K562 (cell line): Measurements from ENCODE around the gene TFF1. TPM values are rescaled to one million over a fixed set of nuclear protein-coding genes. Genes with fewer than 3 reads are reported as not detected.
A peak's percentile ranks its signal among the peaks of the same experiment; 100 is the strongest.

Source experiments
- ATAC-seq: fragments of 200-7000 bp; cut with Tn5 transposase; 3 replicates; pipeline ENCODE4 v1.9.1; 2020; ENCODE audit warnings: moderate library complexity
- BruUV-seq: library from RNA; stranded (reverse); fragments of 400-500 nt; replicated peaks from 2 replicates; lab custom pipeline; 2021; lab: Mats Ljungman, UMichigan
- CTCF ChIA-PET: fragments of 300-600 bp; formaldehyde crosslinking; extraction: SDS; loops from one replicate; lab custom pipeline; 2021; ENCODE audit warnings: low intra/inter-chr PET ratio; lab: Yijun Ruan, JAX
- POLR2A ChIA-PET: fragments of 300-600, 350-650 bp; sonication (Branson Sonifier 250); formaldehyde crosslinking; extraction: SDS; loops from one replicate; lab custom pipeline; 2021; ENCODE audit warnings: antibody characterized with exemption, inconsistent platforms; lab: Yijun Ruan, JAX
- DNase-seq, 4 experiments: peaks; one replicate each; pipeline versions ENCODE4 v3.0.0 to v3.0.0-alpha.2; 2011 to 2018; ENCODE audit warnings: low spot score in 3 of 4, mixed read lengths in 3 of 4; ENCODE audit errors: extremely low read depth in 1 of 4
- FAIRE-seq: peaks from 2 replicates; lab custom pipeline; 2011; peaks lifted over from hg19 to GRCh38; lab: Jason Lieb, UNC
- H2AFZ ChIP-seq: 2 replicates; pipeline ENCODE4 v1.6.0; 2011; ENCODE audit warnings: low read depth, low read length, control low read depth, inconsistent platforms
- H3K27ac ChIP-seq: fragments of 200-600 bp; 3 replicates; pipeline ENCODE4 v1.8.0; 2011; ENCODE audit warnings: low read depth, mild to moderate bottlenecking, control low read depth, inconsistent platforms, low read length, moderate library complexity, mixed read lengths; ENCODE audit errors: extremely low read depth
- H3K27me3 ChIP-seq, 2 experiments: fragments of 300-600 bp in 1 of 2; 2 replicates in 1 of 2; 3 replicates in 1 of 2; pipeline versions ENCODE4 v1.6.0 to v1.8.0; 2011; ENCODE audit warnings: inconsistent platforms in 2 of 2, low read length in 2 of 2, mild to moderate bottlenecking in 1 of 2, mixed read lengths in 1 of 2, moderate library complexity in 1 of 2; ENCODE audit not compliant: control insufficient read depth in 2 of 2, insufficient read depth in 2 of 2
- H3K36me3 ChIP-seq: fragments of 300-600 bp; 3 replicates; pipeline ENCODE4 v1.8.0; 2011; ENCODE audit warnings: mild to moderate bottlenecking, low read length, inconsistent platforms; ENCODE audit not compliant: control insufficient read depth, insufficient read depth
- H3K4me1 ChIP-seq, 2 experiments: fragments of 200-600 bp in 1 of 2; replicated peaks in 1 of 2; 2 replicates in 1 of 2; 3 replicates in 1 of 2; pipeline versions ENCODE4 v1.5.1 to v1.8.0; 2011; ENCODE audit warnings: inconsistent platforms in 2 of 2, low read length in 2 of 2, mild to moderate bottlenecking in 1 of 2, mixed read lengths in 1 of 2, moderate library complexity in 1 of 2; ENCODE audit not compliant: control insufficient read depth in 2 of 2, insufficient read depth in 2 of 2
- H3K4me2 ChIP-seq: 2 replicates; pipeline ENCODE4 v1.6.1; 2011; ENCODE audit warnings: low read length, control low read depth, inconsistent platforms, mixed read lengths; ENCODE audit not compliant: insufficient read depth
- H3K4me3 ChIP-seq: fragments of 200-600 bp; sonication (generic), shearing (Covaris generic); 2 replicates; pipeline ENCODE4 v1.5.1; 2016; ENCODE audit warnings: control low read depth, inconsistent platforms
- H3K79me2 ChIP-seq: fragments of 200-600 bp; 3 replicates; pipeline ENCODE4 v1.8.0; 2011; ENCODE audit warnings: low read length, inconsistent platforms; ENCODE audit not compliant: control insufficient read depth, insufficient read depth
- H3K9ac ChIP-seq, 2 experiments: 2 replicates each; pipeline versions ENCODE4 v1.6.0 to v1.6.1; 2011; ENCODE audit warnings: low read depth in 2 of 2, low read length in 2 of 2, control low read depth in 1 of 2, inconsistent platforms in 1 of 2, mild to moderate bottlenecking in 1 of 2, mixed read lengths in 1 of 2; ENCODE audit not compliant: insufficient read depth in 1 of 2
- H3K9me1 ChIP-seq: one replicate; pipeline ENCODE4 v1.6.0; 2011; ENCODE audit warnings: inconsistent platforms, mild to moderate bottlenecking, low read length, moderate library complexity; ENCODE audit not compliant: control insufficient read depth, insufficient read depth
- H3K9me3 ChIP-seq: replicated peaks from 2 replicates; pipeline ENCODE4 v1.5.1; 2011; ENCODE audit warnings: low read depth, low read length, inconsistent platforms; ENCODE audit not compliant: control insufficient read depth, insufficient read depth
- H4K20me1 ChIP-seq: replicated peaks from 2 replicates; pipeline ENCODE4 v1.6.1; 2011; ENCODE audit warnings: low read length, inconsistent platforms, mixed read lengths; ENCODE audit not compliant: control insufficient read depth, insufficient read depth
- OTX1 ChIP-seq: fragments of 450-650 bp; formaldehyde crosslinking; IDR thresholded peaks from 2 replicates; pipeline ENCODE4 v1.4.0; 2022; ENCODE audit warnings: mild to moderate bottlenecking
- TSC22D4 ChIP-seq: fragments of 450-650 bp; IDR thresholded peaks from 2 replicates; pipeline ENCODE4 v1.6.1; 2016; ENCODE audit warnings: missing genetic modification characterization, missing biosample characterization, control low read depth
- WGBS: fragments of 100-300 bp; shearing (Covaris generic); methylation state at CpG from one replicate; pipeline ENCODE4 v1.1.6; 2016; ENCODE audit warnings: low coverage, mixed read lengths; ENCODE audit not compliant: insufficient coverage; ENCODE audit errors: missing lambda C conversion rate; 5-methylcytosine and 5-hydroxymethylcytosine counted together
- in situ Hi-C: fragments of 300-500 bp; cut with MboI; formaldehyde crosslinking; loops from 4 replicates; pipeline ENCODE4 v1.15.0; 2018; ENCODE audit warnings: inconsistent platforms, mixed read lengths
- intact Hi-C: fragments of 100-400 bp; cut with micrococcal nuclease; formaldehyde crosslinking; loops from 2 replicates; pipeline ENCODE4 v1.14.2; 2022
- polyA plus RNA-seq, 8 experiments: library from polyadenylated mRNA; depleted of rRNA in 4 of 8; stranded (reverse) in 5 of 8; unstranded in 3 of 8; fragments of >200 nt; fragmentation: Nextera tagmentation in 2 of 8; fragmentation: Illumina TruSeq in 1 of 8; extraction: Ambion mirVana in 2 of 8; extraction: Trizol in 1 of 8; gene quantifications; 2 replicates each; pipeline versions ENCODE4 v1.2.1 to v1.2.3, GENCODE V29; 2011 to 2014; ENCODE audit warnings: inconsistent platforms in 1 of 8, missing spikeins in 1 of 8
- total RNA-seq, 7 experiments: library from RNA; depleted of rRNA in 6 of 7; stranded (reverse); fragments of >200 nt in 6 of 7; fragmentation: Illumina TruSeq in 2 of 7; extraction: Trizol in 2 of 7; gene quantifications; 2 replicates each; pipeline versions ENCODE4 v1.2.1 to v1.2.3, GENCODE V29; 2011 to 2021; ENCODE audit warnings: low replicate concordance in 1 of 7
- TF ChIP-seq, protein P1 (sequence below): fragments of 450-650 bp; formaldehyde crosslinking; IDR thresholded peaks from 2 replicates; pipeline ENCODE4 v1.4.0; 2020; ENCODE audit warnings: mild to moderate bottlenecking, moderate library complexity
- TF ChIP-seq, protein P2 (sequence below): fragments of 450-650 bp; conservative IDR thresholded peaks from 2 replicates; pipeline ENCODE4 v1.6.1; 2016; ENCODE audit warnings: missing genetic modification characterization, low read depth, mild to moderate bottlenecking, control low read depth, missing compliant biosample characterization
- TF ChIP-seq, protein P3 (sequence below): fragments of 200-400 bp; formaldehyde crosslinking; IDR thresholded peaks from 2 replicates; pipeline ENCODE4 v1.6.1; 2017; ENCODE audit warnings: mild to moderate bottlenecking, low read depth, low read length, moderate library complexity

TFF1 gene
- total and polyA plus RNA-seq, 9 of the 15 experiments (the other 6 are each of a cell fraction or from before 2014, with no cell fraction given) = 0.31 TPM; not detected in 8

DNA sequence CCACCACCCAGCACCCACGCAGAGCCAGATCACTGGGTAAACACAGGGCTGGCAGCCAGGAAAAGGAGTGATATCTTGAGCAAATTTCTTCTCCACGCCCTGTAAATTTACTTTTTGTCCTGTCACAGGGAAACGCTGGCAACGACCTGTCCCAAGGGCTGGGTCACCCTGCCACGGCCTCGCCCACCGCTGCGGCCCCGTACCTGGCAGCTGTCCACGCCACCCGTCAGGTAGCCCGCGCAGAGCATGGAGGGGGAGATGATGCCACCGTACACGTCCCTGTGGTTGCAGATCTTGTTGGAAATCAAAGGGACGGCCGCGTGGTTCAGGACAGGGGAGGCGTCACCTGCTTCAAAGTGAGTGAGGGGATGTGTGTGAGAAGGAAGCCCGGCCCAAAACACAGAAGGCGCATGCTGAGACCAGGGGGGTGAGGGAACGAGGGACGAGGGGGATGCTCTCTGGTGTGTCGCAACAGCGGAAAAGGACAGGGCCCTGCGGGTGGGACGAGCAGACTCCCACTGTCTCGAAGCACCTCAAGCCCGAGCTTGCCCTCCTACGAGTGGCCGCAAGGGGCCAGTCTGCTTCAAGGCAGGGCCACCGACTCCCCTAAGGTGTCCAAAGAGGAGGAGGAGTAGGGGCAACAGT, 10.1 kb upstream of the TFF1 start:
- DNase-seq (peak; percentile 58 to 80 (median 78)), FAIRE-seq (peak; percentile 74), ATAC-seq (peak; percentile 90)
- Histone ChIP-seq H3K4me1 (peaks cover 3 to 19% of the 10 kb centered on the region in 2 experiments; a peak in 3 of 5 replicates), H3K9me1 (no peaks in the 10 kb centered on the region), H2AFZ (no peak overlapping the region), H4K20me1 (peaks cover 11% of the 10 kb centered on the region; the same call in 1 of the 2 replicates), H3K4me2 (no peak overlapping the region), H3K27ac (no peak overlapping the region), H3K36me3 (no peaks in the 10 kb centered on the region), H3K27me3 (peaks cover 21 to 69% of the 10 kb centered on the region in 2 experiments; a peak in 4 of 5 replicates), H3K4me3 (no peak overlapping the region), H3K79me2 (no peaks in the 10 kb centered on the region), H3K9ac (no peak overlapping the region), H3K9me3 (no peaks in the 10 kb centered on the region)
- 16% methylated on average over 31 of the region's 32 CpGs for WGBS
- CTCF ChIA-PET = interaction anchor here (2.1 kb wide), 1 partner anchor 73 kb away, joined by 13 read pairs; no protein-coding TSS in a partner anchor
- in situ Hi-C loops (loop anchor here (5.0 kb wide), 1 partner anchor 71 kb away; no protein-coding TSS in a partner anchor), intact Hi-C loops (loop anchor here (1.0 kb wide), 1 partner anchor 74 kb away; no protein-coding TSS in a partner anchor)
- no TSS peak for BruUV-seq
- POLR2A ChIA-PET = interaction anchor here (0.6 to 2.7 kb wide), 4 partner anchors 9 to 59 kb away, joined by 3 to 9 read pairs (median 3); partner anchors contain the start of gene UBASH3A
- TF ChIP-seq OTX1 (CRISPR knock-in tag) = 0 out of 2 replicates have a peak, but pooled peaks have one; percentile 19
- TF ChIP-seq, protein P1, sequence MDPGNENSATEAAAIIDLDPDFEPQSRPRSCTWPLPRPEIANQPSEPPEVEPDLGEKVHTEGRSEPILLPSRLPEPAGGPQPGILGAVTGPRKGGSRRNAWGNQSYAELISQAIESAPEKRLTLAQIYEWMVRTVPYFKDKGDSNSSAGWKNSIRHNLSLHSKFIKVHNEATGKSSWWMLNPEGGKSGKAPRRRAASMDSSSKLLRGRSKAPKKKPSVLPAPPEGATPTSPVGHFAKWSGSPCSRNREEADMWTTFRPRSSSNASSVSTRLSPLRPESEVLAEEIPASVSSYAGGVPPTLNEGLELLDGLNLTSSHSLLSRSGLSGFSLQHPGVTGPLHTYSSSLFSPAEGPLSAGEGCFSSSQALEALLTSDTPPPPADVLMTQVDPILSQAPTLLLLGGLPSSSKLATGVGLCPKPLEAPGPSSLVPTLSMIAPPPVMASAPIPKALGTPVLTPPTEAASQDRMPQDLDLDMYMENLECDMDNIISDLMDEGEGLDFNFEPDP = no peak
- TF ChIP-seq, protein P2, sequence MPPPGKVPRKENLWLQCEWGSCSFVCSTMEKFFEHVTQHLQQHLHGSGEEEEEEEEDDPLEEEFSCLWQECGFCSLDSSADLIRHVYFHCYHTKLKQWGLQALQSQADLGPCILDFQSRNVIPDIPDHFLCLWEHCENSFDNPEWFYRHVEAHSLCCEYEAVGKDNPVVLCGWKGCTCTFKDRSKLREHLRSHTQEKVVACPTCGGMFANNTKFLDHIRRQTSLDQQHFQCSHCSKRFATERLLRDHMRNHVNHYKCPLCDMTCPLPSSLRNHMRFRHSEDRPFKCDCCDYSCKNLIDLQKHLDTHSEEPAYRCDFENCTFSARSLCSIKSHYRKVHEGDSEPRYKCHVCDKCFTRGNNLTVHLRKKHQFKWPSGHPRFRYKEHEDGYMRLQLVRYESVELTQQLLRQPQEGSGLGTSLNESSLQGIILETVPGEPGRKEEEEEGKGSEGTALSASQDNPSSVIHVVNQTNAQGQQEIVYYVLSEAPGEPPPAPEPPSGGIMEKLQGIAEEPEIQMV (tag) = no peak
- no peak for TF ChIP-seq TSC22D4 (tag)
- TF ChIP-seq, protein P3, sequence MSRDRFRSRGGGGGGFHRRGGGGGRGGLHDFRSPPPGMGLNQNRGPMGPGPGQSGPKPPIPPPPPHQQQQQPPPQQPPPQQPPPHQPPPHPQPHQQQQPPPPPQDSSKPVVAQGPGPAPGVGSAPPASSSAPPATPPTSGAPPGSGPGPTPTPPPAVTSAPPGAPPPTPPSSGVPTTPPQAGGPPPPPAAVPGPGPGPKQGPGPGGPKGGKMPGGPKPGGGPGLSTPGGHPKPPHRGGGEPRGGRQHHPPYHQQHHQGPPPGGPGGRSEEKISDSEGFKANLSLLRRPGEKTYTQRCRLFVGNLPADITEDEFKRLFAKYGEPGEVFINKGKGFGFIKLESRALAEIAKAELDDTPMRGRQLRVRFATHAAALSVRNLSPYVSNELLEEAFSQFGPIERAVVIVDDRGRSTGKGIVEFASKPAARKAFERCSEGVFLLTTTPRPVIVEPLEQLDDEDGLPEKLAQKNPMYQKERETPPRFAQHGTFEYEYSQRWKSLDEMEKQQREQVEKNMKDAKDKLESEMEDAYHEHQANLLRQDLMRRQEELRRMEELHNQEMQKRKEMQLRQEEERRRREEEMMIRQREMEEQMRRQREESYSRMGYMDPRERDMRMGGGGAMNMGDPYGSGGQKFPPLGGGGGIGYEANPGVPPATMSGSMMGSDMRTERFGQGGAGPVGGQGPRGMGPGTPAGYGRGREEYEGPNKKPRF = no peak
